Uterus (tissue), 2 donors: ENCODE results near the gene UBN1.

Source experiments
- CTCF ChIP-seq, 4 experiments: fragments of 200-600 bp in 2 of 4; fragments of 450-650 bp in 2 of 4; sonication (generic) in 2 of 4; IDR thresholded peaks; one replicate each; pipeline ENCODE4 v1.5.1; 2016 to 2019; ENCODE audit warnings: antibody characterized with exemption in 4 of 4, mild to moderate bottlenecking in 2 of 4, moderate library complexity in 1 of 4
- POLR2A ChIP-seq, 2 donors: fragments of 450-650 bp; IDR thresholded peaks; one replicate each; pipeline ENCODE4 v1.6.1; 2016; ENCODE audit warnings: antibody characterized with exemption in 2 of 2, mild to moderate bottlenecking in 1 of 2, moderate library complexity in 1 of 2

- no peak for TF ChIP-seq CTCF (IDR thresholded peaks at IDR 0.05)
- no peak for TF ChIP-seq POLR2A (IDR thresholded peaks at IDR 0.05)
Measured at GRCh38 chr16:4924593-4925292, 77.5 kb downstream of the UBN1 start.
